ENCODE results near the gene LRP6.

DNA sequence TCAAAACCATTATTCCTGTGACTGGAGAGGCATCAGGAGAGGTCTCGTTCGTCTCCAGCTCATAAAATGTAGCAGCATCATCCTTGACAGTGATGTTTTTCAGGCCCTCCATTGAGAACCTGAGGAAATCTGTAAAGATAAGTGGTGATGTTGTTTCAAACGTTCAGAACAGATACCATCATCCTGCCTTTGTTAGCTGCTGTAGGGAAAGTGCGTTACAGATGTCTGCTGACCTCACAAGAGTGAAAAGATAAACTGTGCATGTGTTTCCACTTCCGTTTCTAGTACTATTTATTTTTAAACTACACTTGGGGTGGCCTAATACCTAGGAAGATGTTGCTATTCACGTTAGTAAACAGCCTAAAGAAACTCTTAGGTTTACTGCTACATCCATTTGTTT, 167.7 kb downstream of the LRP6 start:
- TF ChIP-seq, protein P1, sequence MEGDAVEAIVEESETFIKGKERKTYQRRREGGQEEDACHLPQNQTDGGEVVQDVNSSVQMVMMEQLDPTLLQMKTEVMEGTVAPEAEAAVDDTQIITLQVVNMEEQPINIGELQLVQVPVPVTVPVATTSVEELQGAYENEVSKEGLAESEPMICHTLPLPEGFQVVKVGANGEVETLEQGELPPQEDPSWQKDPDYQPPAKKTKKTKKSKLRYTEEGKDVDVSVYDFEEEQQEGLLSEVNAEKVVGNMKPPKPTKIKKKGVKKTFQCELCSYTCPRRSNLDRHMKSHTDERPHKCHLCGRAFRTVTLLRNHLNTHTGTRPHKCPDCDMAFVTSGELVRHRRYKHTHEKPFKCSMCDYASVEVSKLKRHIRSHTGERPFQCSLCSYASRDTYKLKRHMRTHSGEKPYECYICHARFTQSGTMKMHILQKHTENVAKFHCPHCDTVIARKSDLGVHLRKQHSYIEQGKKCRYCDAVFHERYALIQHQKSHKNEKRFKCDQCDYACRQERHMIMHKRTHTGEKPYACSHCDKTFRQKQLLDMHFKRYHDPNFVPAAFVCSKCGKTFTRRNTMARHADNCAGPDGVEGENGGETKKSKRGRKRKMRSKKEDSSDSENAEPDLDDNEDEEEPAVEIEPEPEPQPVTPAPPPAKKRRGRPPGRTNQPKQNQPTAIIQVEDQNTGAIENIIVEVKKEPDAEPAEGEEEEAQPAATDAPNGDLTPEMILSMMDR (IDR thresholded peaks at IDR 0.05), result no peak
- no peak for TF ChIP-seq POLR2AphosphoS5 (IDR thresholded peaks at IDR 0.05; ENCODE audit: insufficient read depth in 1 of 2, low read depth in 1 of 2)
